ENCODE results near the gene IPCEF1.
"Not testable (repeated sequence)": the region's sequence is repeated elsewhere in the genome, so short reads cannot be mapped to it uniquely, and the experiment has no call there.

IPCEF1 gene

DNA sequence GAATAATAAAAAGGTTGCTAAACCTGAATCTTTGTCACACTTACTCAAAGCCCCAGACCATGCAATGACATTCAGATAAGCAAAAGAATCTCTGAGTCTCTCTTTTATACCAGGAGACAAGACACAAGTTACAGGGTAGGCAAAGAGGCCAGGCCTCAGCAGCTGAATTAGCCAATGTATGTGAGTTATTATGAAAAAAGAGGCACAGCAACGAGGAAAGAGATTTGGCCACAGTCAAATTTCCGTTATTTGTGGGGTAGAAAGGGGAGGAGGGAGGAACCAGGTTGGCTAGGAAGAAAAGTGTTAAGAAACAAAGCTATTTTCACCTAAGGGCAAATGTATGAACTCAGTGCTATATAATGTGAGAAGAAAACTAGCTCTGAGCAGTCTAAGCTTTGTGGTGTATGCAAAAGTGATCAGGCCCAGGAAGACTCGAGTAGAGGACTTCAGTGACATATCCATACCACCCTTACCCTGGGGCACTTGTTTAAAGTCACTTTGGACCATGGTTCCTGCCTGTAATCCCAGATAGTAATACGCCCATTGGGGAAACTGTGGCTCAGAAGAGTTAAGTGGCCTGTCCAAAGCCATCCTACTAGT lies 19.1 kb downstream of the IPCEF1 start:
- no peak overlapping the region for H3K9ac ChIP-seq (ENCODE audit: low read depth, low read length)
- no peaks in the 10 kb centered on the region for H3K9me3 ChIP-seq (ENCODE audit: control insufficient read depth, insufficient read depth, low read length)
- H3K4me1 ChIP-seq (ENCODE audit: insufficient read depth, low read length): peaks cover 17% of the 10 kb centered on the region
- no peaks in the 10 kb centered on the region for H3K36me3 ChIP-seq (ENCODE audit: insufficient read depth, low read length)

- H3K9ac ChIP-seq (ENCODE audit: low read depth, low read length); H3K9me3 ChIP-seq (ENCODE audit: control insufficient read depth, insufficient read depth, low read length); H3K4me1 ChIP-seq (ENCODE audit: insufficient read depth, low read length); H3K36me3 ChIP-seq (ENCODE audit: insufficient read depth, low read length): not testable (repeated sequence)
These were observed 22.5 kb downstream of the IPCEF1 start for GRCh38 chr6:154334147-154334546.

DNA sequence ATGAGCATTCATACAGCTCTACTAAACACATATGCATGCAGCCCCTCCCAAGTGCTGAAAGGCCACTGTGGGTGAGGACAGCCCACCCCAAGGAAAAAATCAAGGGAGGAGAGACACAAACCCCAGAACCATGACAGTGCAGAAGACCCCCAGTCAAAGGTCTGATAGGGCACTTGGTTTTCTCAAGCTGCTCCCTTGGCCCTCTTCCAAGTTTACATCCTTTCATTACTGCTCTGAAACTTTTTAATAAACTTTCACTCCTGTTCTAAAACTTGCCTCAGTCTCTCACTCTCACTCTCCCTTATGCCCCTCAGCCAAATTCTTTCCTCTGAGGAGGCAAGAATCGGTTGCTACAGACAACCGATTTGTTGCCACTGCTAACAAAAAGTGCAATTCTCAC lies 24.9 kb downstream of the IPCEF1 start:
- Histone ChIP-seq H3K9me3 (ENCODE audit: control insufficient read depth, insufficient read depth, low read length) (no peaks in the 10 kb centered on the region), H3K9ac (ENCODE audit: low read depth, low read length) (no peak overlapping the region), H3K36me3 (ENCODE audit: insufficient read depth, low read length) (no peaks in the 10 kb centered on the region), H3K4me1 (ENCODE audit: insufficient read depth, low read length) (peaks cover 9% of the 10 kb centered on the region)

- H3K4me1 ChIP-seq (ENCODE audit: insufficient read depth, low read length): peaks cover 9% of the 10 kb centered on the region
- no peaks in the 10 kb centered on the region for H3K9me3 ChIP-seq (ENCODE audit: control insufficient read depth, insufficient read depth, low read length)
- no peaks in the 10 kb centered on the region for H3K36me3 ChIP-seq (ENCODE audit: insufficient read depth, low read length)
- H3K9ac ChIP-seq (ENCODE audit: low read depth, low read length): no peak overlapping the region
These were observed 27.0 kb downstream of the IPCEF1 start for GRCh38 chr6:154329350-154330170.

GRCh38 chr6:154327313-154327712 lies 29.3 kb downstream of the IPCEF1 start:
- H3K9me3 ChIP-seq (ENCODE audit: control insufficient read depth, insufficient read depth, low read length); H3K4me1 ChIP-seq (ENCODE audit: insufficient read depth, low read length); H3K9ac ChIP-seq (ENCODE audit: low read depth, low read length); H3K36me3 ChIP-seq (ENCODE audit: insufficient read depth, low read length): not testable (repeated sequence)

GRCh38 chr6:154325142-154325541 lies 31.5 kb downstream of the IPCEF1 start:
- H3K9ac ChIP-seq (ENCODE audit: low read depth, low read length): no peak overlapping the region
- no peaks in the 10 kb centered on the region for H3K9me3 ChIP-seq (ENCODE audit: control insufficient read depth, insufficient read depth, low read length)
- H3K4me1 ChIP-seq (ENCODE audit: insufficient read depth, low read length): peaks cover 3% of the 10 kb centered on the region; the same call in 1 of the 2 replicates
- H3K36me3 ChIP-seq (ENCODE audit: insufficient read depth, low read length): no peaks in the 10 kb centered on the region

GRCh38 chr6:154320181-154320580 lies 36.4 kb downstream of the IPCEF1 start:
- Histone ChIP-seq H3K9ac (ENCODE audit: low read depth, low read length) (no peak overlapping the region), H3K4me1 (ENCODE audit: insufficient read depth, low read length) (no peaks in the 10 kb centered on the region), H3K36me3 (ENCODE audit: insufficient read depth, low read length) (no peaks in the 10 kb centered on the region), H3K9me3 (ENCODE audit: control insufficient read depth, insufficient read depth, low read length) (no peaks in the 10 kb centered on the region)

DNA sequence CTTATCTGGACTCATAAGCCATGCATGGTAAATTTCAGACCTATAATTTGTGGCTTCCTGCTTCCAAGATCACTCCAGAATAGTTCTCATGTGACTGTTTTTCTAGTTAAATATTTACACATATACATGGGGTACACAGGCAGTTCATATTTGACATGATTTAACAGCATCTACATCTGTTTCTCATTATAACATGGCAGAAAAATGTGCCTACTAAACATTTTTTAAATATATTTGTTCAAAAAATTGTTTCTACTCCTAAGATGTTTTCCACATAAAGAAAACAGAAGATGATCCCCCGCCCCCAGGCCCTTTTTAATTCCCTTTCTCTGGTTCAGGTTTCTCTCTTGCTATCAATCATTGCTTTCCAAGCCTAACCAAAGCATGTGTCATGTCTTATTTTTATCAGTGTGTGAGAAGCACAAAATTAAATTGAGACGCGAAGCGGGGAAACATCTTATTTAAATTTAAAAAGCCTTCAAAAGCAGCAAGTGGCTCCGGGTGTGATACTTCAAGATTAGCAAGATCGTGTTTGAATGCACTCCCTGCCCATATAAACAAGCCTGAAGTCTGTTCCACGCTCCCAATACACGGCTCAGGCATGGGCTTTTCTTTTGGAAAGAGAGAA lies 37.3 kb downstream of the IPCEF1 start:
- Histone ChIP-seq H3K4me1 (ENCODE audit: insufficient read depth, low read length) (no peaks in the 10 kb centered on the region), H3K36me3 (ENCODE audit: insufficient read depth, low read length) (no peaks in the 10 kb centered on the region), H3K9me3 (ENCODE audit: control insufficient read depth, insufficient read depth, low read length) (no peaks in the 10 kb centered on the region), H3K9ac (ENCODE audit: low read depth, low read length) (no peak overlapping the region)

GRCh38 chr6:154318721-154319120 lies 37.9 kb downstream of the IPCEF1 start:
- Histone ChIP-seq H3K4me1 (ENCODE audit: insufficient read depth, low read length) (no peaks in the 10 kb centered on the region), H3K9ac (ENCODE audit: low read depth, low read length) (no peak overlapping the region), H3K36me3 (ENCODE audit: insufficient read depth, low read length) (no peaks in the 10 kb centered on the region), H3K9me3 (ENCODE audit: control insufficient read depth, insufficient read depth, low read length) (no peaks in the 10 kb centered on the region)

DNA sequence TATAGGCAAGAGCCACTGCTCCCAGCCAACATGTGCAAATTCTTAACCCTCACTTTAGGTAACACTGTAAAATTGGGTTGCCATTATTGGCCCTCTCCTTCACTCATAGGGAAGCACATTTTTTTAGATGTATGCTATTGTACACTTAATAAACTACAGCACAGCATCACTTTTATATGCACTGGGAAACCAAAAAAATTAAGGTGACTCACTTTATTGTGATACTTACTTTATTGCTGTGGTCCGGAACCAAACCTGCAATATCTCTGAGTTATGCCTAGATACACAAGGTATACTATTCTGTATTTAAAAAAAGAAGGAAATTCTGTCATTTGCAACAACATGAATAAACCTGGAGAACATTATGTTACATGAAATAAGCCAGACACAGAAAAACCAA lies 40.5 kb downstream of the IPCEF1 start:
- Histone ChIP-seq H3K9me3 (ENCODE audit: control insufficient read depth, insufficient read depth, low read length) (no peaks in the 10 kb centered on the region), H3K36me3 (ENCODE audit: insufficient read depth, low read length) (no peaks in the 10 kb centered on the region), H3K9ac (ENCODE audit: low read depth, low read length) (no peak overlapping the region), H3K4me1 (ENCODE audit: insufficient read depth, low read length) (no peaks in the 10 kb centered on the region)

GRCh38 chr6:154314084-154314483 lies 42.5 kb downstream of the IPCEF1 start:
- Histone ChIP-seq H3K36me3 (ENCODE audit: insufficient read depth, low read length) (no peaks in the 10 kb centered on the region), H3K4me1 (ENCODE audit: insufficient read depth, low read length) (no peaks in the 10 kb centered on the region), H3K9ac (ENCODE audit: low read depth, low read length) (no peak overlapping the region), H3K9me3 (ENCODE audit: control insufficient read depth, insufficient read depth, low read length) (no peaks in the 10 kb centered on the region)

- no peaks in the 10 kb centered on the region for H3K4me1 ChIP-seq (ENCODE audit: insufficient read depth, low read length)
- H3K9me3 ChIP-seq (ENCODE audit: control insufficient read depth, insufficient read depth, low read length): no peaks in the 10 kb centered on the region
- no peak overlapping the region for H3K9ac ChIP-seq (ENCODE audit: low read depth, low read length)
- H3K36me3 ChIP-seq (ENCODE audit: insufficient read depth, low read length): no peaks in the 10 kb centered on the region
These were observed 47.6 kb downstream of the IPCEF1 start for GRCh38 chr6:154308986-154309385.

DNA sequence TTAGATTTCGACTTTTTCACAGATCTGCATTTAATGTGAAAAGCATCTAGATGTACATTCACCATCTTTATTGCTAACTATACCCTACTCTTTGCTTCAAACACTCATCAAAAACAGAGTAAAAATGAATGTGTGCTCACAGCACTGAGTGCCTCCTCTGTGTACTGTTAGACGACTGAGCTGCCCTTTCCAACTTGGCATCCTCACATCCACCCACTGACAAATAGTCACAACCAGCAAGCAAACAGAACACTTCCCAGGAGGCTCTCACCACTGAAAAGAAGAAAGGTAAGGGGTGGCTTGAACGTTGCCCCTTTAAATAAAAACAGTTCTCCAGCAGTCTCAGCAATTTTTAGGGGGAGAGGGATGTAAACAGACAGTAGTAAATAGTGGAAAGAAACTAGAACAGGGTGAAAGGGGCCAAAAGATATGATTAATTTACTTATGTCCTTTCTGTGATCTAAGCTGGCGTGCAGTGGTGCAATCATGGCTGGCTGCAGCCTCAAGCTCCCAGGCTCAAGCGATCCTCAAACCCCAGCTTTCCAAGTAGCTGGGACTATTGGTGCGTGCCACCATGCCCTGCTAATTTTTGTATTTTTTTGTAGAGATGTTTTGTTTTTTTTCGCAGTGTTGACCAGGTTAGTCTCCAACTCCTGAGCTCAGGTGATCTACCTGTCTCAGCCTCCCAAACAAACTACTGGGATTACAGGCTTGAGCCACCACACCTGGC lies 48.7 kb downstream of the IPCEF1 start:
- Histone ChIP-seq H3K9me3 (ENCODE audit: control insufficient read depth, insufficient read depth, low read length) (no peaks in the 10 kb centered on the region), H3K36me3 (ENCODE audit: insufficient read depth, low read length) (no peaks in the 10 kb centered on the region), H3K4me1 (ENCODE audit: insufficient read depth, low read length) (no peaks in the 10 kb centered on the region), H3K9ac (ENCODE audit: low read depth, low read length) (no peak overlapping the region)

- not testable (repeated sequence) for H3K9me3 ChIP-seq (ENCODE audit: control insufficient read depth, insufficient read depth, low read length); H3K9ac ChIP-seq (ENCODE audit: low read depth, low read length); H3K36me3 ChIP-seq (ENCODE audit: insufficient read depth, low read length); H3K4me1 ChIP-seq (ENCODE audit: insufficient read depth, low read length)
These were observed 49.5 kb downstream of the IPCEF1 start for GRCh38 chr6:154307147-154307546.

All from ES-I3 (cell line).